GM06990 (cell line): ENCODE results near the gene GPR22.

ENCODE experiments used
- DNase-seq: peaks from one replicate; pipeline ENCODE4 v3.0.0-alpha.2; 2011; ENCODE audit not compliant: insufficient read length; ENCODE audit errors: extremely low read depth
- H3K27me3 ChIP-seq: replicated peaks from 2 replicates; pipeline ENCODE4 v1.6.0; 2011; ENCODE audit warnings: low read length; ENCODE audit not compliant: control insufficient read depth, insufficient read depth
- H3K36me3 ChIP-seq: 2 replicates; pipeline ENCODE4 v1.5.1; 2011; ENCODE audit warnings: low read length; ENCODE audit not compliant: control insufficient read depth, insufficient read depth
- H3K4me3 ChIP-seq: replicated peaks from 2 replicates; pipeline ENCODE4 v1.5.1; 2011; ENCODE audit warnings: low read depth, mild to moderate bottlenecking, control low read depth, low read length
- TF ChIP-seq, protein P1 (sequence below): IDR thresholded peaks from 2 replicates; pipeline ENCODE4 v1.5.1; 2011; ENCODE audit warnings: low read length, control low read depth, mild to moderate bottlenecking, inconsistent platforms; ENCODE audit not compliant: insufficient read depth, poor library complexity, severe bottlenecking

The GPR22 gene, protein sequence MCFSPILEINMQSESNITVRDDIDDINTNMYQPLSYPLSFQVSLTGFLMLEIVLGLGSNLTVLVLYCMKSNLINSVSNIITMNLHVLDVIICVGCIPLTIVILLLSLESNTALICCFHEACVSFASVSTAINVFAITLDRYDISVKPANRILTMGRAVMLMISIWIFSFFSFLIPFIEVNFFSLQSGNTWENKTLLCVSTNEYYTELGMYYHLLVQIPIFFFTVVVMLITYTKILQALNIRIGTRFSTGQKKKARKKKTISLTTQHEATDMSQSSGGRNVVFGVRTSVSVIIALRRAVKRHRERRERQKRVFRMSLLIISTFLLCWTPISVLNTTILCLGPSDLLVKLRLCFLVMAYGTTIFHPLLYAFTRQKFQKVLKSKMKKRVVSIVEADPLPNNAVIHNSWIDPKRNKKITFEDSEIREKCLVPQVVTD

DNA sequence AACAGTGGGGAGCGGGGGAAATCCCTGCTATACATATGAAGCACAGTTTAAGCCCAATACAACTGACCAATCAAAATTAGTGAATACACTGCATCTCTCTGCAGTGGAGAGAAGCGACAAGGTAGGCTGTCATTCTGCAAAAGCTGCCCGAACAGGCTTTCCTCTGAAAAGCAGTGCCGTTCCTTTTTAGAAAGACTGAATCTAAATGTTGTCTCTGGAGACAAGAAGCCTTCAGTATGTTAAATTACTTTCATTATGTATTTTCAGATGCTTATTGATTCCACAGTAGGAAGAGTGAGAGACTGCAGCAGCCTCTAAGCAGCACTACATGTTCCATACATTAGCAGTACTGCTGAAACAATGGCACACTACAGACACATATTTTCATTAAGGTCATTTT lies at the start of gene GPR22:
TSS of gene GPR22 (plus strand) at position 129 of the 400 bp plus-strand sequence. CDS start 4,004 bp downstream, outside the sequence.
- no peaks in the 10 kb centered on the region for H3K36me3 ChIP-seq
- TF ChIP-seq, protein P1, sequence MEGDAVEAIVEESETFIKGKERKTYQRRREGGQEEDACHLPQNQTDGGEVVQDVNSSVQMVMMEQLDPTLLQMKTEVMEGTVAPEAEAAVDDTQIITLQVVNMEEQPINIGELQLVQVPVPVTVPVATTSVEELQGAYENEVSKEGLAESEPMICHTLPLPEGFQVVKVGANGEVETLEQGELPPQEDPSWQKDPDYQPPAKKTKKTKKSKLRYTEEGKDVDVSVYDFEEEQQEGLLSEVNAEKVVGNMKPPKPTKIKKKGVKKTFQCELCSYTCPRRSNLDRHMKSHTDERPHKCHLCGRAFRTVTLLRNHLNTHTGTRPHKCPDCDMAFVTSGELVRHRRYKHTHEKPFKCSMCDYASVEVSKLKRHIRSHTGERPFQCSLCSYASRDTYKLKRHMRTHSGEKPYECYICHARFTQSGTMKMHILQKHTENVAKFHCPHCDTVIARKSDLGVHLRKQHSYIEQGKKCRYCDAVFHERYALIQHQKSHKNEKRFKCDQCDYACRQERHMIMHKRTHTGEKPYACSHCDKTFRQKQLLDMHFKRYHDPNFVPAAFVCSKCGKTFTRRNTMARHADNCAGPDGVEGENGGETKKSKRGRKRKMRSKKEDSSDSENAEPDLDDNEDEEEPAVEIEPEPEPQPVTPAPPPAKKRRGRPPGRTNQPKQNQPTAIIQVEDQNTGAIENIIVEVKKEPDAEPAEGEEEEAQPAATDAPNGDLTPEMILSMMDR, result no peak
- no peak within 1 kb of the TSS for H3K4me3 ChIP-seq
- H3K27me3 ChIP-seq, result no peaks in the 10 kb centered on the region
- no peak for DNase-seq

DNA sequence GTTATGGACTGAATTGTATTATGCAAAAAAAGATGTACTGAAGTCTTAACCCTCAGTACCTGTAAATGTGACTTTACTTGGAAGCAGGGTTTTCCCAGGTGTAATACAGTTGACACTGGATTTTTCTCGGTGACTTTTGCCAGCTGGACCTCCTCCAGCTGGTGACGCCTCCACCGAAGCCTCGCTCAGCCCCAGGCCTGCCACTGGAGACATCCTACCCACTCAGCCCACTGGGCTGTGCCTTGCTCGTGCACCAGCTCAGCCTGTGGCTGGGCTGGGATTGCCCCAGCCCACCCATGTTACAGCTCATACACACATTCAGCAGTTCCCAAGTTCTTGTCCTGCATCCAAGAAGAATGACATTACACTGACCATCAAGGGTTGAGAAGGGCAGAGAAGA lies 42.4 kb upstream of the GPR22 start:
- no peaks in the 10 kb centered on the region for H3K27me3 ChIP-seq
- DNase-seq, result no peak
- H3K4me3 ChIP-seq, result no peak overlapping the region
- no peaks in the 10 kb centered on the region for H3K36me3 ChIP-seq
- TF ChIP-seq, protein P1, result no peak

DNA sequence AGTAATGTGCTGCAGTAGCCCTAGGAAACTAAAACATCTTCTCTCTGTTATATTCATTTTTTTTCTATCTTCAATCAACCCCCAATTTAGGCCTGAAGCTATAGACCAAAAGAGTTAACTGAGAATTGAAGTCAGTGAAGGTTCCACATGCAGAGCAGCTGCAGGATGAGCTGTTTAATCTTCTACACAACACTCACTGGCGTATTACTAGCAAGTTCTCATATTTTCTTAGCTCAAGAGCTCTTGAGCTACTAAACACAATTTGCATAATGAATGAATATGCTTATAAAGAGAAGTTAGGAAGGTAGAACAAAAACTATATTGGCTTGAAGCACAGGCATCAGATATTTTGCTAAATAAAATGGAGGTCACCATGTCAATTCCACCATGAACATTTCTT lies 41.2 kb upstream of the GPR22 start:
- Histone ChIP-seq H3K36me3 (no peaks in the 10 kb centered on the region), H3K4me3 (no peak overlapping the region), H3K27me3 (no peaks in the 10 kb centered on the region)
- TF ChIP-seq, protein P1, result no peak
- DNase-seq, result no peak

DNA sequence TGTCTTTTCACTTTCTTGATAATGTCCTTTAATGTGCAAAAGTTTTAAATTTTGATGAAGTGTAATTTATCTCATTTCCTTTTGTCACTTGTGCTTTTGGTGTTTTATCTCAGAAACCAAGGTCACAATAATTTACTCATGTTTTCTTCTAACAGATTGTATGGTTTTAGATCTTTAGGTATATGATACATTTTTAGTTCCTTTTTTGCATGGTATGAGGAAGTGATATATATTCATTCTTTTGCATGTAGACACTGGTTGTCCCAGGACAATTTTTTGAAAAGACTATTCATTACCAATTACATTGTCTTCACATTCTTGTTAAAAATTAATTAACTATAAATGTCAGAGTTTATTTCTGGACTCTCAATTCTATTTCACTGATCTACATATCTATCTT lies 39.8 kb upstream of the GPR22 start:
- TF ChIP-seq, protein P1, result no peak
- Histone ChIP-seq H3K4me3 (no peak overlapping the region), H3K27me3 (no peaks in the 10 kb centered on the region), H3K36me3 (no peaks in the 10 kb centered on the region)
- no peak for DNase-seq

DNA sequence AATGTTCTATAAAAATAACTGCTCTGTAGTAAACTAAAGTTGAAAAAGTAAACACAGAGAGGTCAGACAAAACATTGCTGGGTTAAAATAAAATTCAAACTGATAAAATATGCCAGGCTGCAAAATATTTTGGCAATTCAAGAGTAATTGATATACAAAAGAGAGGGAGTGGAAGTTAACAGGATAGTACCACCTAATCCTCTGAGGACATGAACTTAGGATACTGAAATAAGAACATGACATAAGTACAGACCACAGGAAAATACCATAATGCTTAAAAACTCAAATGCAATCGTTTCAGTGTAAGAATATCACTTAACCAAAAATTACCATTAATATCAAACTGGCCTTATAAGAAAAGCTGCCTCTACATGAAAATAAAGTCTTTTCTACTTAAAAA lies 37.6 kb upstream of the GPR22 start:
- Histone ChIP-seq H3K4me3 (no peak overlapping the region), H3K27me3 (no peaks in the 10 kb centered on the region), H3K36me3 (no peaks in the 10 kb centered on the region)
- TF ChIP-seq, protein P1, result no peak
- DNase-seq, result no peak
